MM.1S (cell line): ENCODE results near the gene MYO16.

Experiments used
- DNase-seq: peaks from one replicate; pipeline ENCODE4 v3.0.0-alpha.2; 2015
- H2AFZ ChIP-seq: fragments of 300-600 bp; sonication (generic); 2 replicates; pipeline ENCODE4 v1.6.0; 2016; ENCODE audit warnings: antibody characterized with exemption, low read length
- H3F3A ChIP-seq: fragments of 300-600 bp; sonication (generic); 2 replicates; pipeline ENCODE4 v1.6.1; 2016; ENCODE audit warnings: mild to moderate bottlenecking, antibody characterized with exemption, low read length, moderate library complexity, mixed read lengths; ENCODE audit not compliant: insufficient read depth
- H3K27ac ChIP-seq: fragments of 300-600 bp; sonication (generic); 2 replicates; pipeline ENCODE4 v1.5.1; 2016; ENCODE audit warnings: mild to moderate bottlenecking, low read length
- H3K27me3 ChIP-seq: fragments of 300-600 bp; sonication (generic); replicated peaks from 2 replicates; pipeline ENCODE4 v1.6.0; 2016; ENCODE audit warnings: low read length; ENCODE audit not compliant: insufficient read depth
- H3K36me3 ChIP-seq: fragments of 300-600 bp; sonication (generic); replicated peaks from 2 replicates; pipeline ENCODE4 v1.6.1; 2016; ENCODE audit warnings: mild to moderate bottlenecking, low read length, mixed read lengths; ENCODE audit not compliant: insufficient read depth
- H3K4me1 ChIP-seq: fragments of 300-600 bp; sonication (generic); 2 replicates; pipeline ENCODE4 v1.6.1; 2016; ENCODE audit warnings: low read length, mixed read lengths
- H3K4me2 ChIP-seq: fragments of 300-600 bp; sonication (generic); 2 replicates; pipeline ENCODE4 v1.6.0; 2016; ENCODE audit warnings: low read depth, low read length
- H3K4me3 ChIP-seq: fragments of 300-600 bp; sonication (generic); 2 replicates; pipeline ENCODE4 v1.5.1; 2016; ENCODE audit warnings: low read length, mixed read lengths
- H3K79me2 ChIP-seq: fragments of 300-600 bp; sonication (generic); 2 replicates; pipeline ENCODE4 v1.6.1; 2016; ENCODE audit warnings: mixed run types, low read length, mixed read lengths
- H3K9ac ChIP-seq: fragments of 300-600 bp; sonication (generic); 2 replicates; pipeline ENCODE4 v1.6.1; 2016; ENCODE audit warnings: low read length, mixed read lengths
- H3K9me2 ChIP-seq: fragments of 300-600 bp; sonication (generic); replicated peaks from 2 replicates; pipeline ENCODE4 v1.6.1; 2016; ENCODE audit warnings: mild to moderate bottlenecking, low read length, mixed read lengths; ENCODE audit not compliant: insufficient read depth
- H3K9me3 ChIP-seq: fragments of 300-600 bp; sonication (generic); replicated peaks from 2 replicates; pipeline ENCODE4 v1.6.1; 2016; ENCODE audit warnings: mild to moderate bottlenecking, low read length, mixed read lengths; ENCODE audit not compliant: insufficient read depth
- H4K20me1 ChIP-seq: fragments of 300-600 bp; sonication (generic); 2 replicates; pipeline ENCODE4 v1.6.1; 2016; ENCODE audit warnings: mild to moderate bottlenecking, low read length, moderate library complexity, mixed read lengths; ENCODE audit not compliant: insufficient read depth
- EZH2 ChIP-seq: fragments of 300-600 bp; sonication (generic); optimal IDR thresholded peaks from 2 replicates; pipeline ENCODE3; 2017; ENCODE audit warnings: low read depth, mild to moderate bottlenecking, antibody characterized with exemption, low read length, mixed read lengths
- EZH2phosphoT487 ChIP-seq: fragments of 300-600 bp; sonication (generic); IDR thresholded peaks from 2 replicates; pipeline ENCODE4 v1.6.1; 2018; ENCODE audit warnings: antibody characterized with exemption, low read length
- TF ChIP-seq, protein P1 (sequence below): fragments of 300-600 bp; sonication (generic); IDR thresholded peaks from 2 replicates; pipeline ENCODE4 v1.5.1; 2016; ENCODE audit warnings: antibody characterized with exemption, low read length, mixed read lengths

The MYO16 gene

DNA sequence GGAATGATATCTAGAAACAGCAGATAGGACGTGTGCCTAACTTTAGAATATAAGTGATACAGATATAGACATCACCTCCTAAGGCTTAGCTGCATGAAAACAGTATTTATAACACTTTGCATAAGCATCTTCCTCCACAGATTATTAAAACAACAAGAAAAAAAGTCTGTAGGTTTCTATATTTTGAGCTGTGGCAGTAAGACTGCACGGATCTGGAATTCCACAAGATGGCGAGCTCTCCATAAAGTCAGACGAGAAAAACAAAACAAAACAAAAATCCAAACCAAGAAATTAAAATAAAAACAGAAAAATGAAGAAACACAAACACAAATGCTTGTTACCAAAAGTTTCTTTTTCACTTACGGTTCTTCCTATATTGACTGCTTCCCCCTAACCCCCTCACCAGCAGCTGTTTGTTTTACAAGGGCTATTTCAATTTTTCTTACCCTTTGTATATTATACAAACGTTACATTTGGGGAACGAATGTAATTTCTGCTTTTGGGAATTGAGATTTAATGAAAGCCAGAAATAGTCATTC is 285.8 kb downstream of the MYO16 start:
- H3K4me1 ChIP-seq = peaks cover 9% of the 10 kb centered on the region
- no peaks in the 10 kb centered on the region for H3K9me2 ChIP-seq
- H3K9me3 ChIP-seq = no peaks in the 10 kb centered on the region
- peak overlapping the region; percentile 81 for H3K27ac ChIP-seq
- peak overlapping the region; percentile 34 for H3K4me3 ChIP-seq
- no peaks in the 10 kb centered on the region for H3K79me2 ChIP-seq
- no peaks in the 10 kb centered on the region for H4K20me1 ChIP-seq
- no peaks in the 10 kb centered on the region for H3K36me3 ChIP-seq
- TF ChIP-seq, protein P1, sequence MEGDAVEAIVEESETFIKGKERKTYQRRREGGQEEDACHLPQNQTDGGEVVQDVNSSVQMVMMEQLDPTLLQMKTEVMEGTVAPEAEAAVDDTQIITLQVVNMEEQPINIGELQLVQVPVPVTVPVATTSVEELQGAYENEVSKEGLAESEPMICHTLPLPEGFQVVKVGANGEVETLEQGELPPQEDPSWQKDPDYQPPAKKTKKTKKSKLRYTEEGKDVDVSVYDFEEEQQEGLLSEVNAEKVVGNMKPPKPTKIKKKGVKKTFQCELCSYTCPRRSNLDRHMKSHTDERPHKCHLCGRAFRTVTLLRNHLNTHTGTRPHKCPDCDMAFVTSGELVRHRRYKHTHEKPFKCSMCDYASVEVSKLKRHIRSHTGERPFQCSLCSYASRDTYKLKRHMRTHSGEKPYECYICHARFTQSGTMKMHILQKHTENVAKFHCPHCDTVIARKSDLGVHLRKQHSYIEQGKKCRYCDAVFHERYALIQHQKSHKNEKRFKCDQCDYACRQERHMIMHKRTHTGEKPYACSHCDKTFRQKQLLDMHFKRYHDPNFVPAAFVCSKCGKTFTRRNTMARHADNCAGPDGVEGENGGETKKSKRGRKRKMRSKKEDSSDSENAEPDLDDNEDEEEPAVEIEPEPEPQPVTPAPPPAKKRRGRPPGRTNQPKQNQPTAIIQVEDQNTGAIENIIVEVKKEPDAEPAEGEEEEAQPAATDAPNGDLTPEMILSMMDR = peak; percentile 70
- TF ChIP-seq EZH2 (no peak), EZH2phosphoT487 (no peak)
- H3K4me2 ChIP-seq = peak overlapping the region; percentile 82
- H3F3A ChIP-seq = peaks cover 5% of the 10 kb centered on the region; the same call in 1 of the 2 replicates
- H3K27me3 ChIP-seq = no peaks in the 10 kb centered on the region
- H2AFZ ChIP-seq = peak overlapping the region; percentile 69
- DNase-seq = peak; percentile 59
- peak overlapping the region; percentile 57 for H3K9ac ChIP-seq

DNA sequence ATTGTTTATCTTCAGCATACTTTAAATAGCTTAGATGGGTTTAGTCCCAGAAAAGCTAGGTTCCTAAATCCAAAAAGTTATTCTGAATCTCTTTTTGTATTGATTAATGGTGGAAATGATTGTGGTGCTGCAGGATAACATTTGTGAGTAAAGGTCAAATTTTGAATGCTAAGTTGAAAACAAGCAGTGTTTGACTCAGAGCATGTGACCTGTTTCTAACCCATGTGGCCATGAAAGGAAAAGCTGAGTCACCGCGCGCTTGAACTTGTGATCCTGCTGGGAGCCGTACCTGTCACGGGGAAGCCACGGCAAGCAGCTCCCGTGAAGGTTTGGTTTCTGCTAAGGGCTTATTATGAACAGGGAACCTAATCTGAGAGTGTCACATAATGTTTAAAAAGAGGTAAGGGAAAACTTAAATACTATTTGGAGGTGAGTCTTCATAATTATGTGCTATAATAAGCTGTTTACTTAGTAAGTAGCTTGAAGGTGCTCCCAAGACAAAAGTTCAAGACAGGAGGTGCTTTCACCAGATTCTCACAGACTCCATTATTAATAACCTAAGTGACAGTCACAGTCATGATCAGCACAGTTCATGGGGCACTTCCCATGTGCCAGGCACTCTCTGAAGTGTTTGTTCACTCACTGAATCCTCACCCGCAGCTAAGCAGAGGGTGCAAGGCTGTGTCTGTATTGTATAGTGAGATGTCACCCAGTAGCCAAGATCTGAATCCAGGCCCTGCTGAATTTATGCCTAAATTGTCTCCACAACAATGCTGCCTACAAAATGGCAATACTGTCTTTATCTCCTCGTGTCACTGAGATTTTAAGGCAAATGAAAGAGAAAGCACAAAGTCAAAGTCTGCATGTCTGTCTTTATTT is 286.5 kb downstream of the MYO16 start:
- peak overlapping the region; percentile 69 for H2AFZ ChIP-seq
- peak overlapping the region; percentile 81 for H3K27ac ChIP-seq
- H3K4me2 ChIP-seq = peak overlapping the region; percentile 82

DNA sequence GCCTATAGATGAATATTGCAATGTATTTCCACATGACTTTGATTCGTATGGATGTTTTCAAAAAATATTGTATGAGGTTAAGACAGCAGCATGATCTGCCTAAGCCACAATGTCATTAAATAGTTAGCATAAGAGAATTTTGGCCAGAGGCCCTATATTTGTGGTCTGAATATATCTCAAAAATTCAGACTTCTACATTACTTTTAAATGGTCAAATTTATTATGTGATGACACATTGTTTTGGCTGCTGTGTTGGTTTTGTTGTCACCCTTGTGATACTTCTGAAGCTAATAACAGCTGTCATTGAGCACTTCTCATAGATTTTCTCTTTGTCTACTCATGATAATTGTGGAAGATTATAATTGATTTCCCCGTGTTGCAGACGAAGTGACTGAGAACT is 288.2 kb downstream of the MYO16 start:
- peaks cover 9% of the 10 kb centered on the region for H3K4me1 ChIP-seq
- H3K27ac ChIP-seq = no peak overlapping the region
- no peak for DNase-seq
- no peak overlapping the region for H3K9ac ChIP-seq
- H3K9me2 ChIP-seq = no peaks in the 10 kb centered on the region
- no peak overlapping the region for H2AFZ ChIP-seq
- H3K27me3 ChIP-seq = no peaks in the 10 kb centered on the region
- no peak overlapping the region for H3K4me3 ChIP-seq
- TF ChIP-seq, protein P1 = no peak
- TF ChIP-seq EZH2phosphoT487 (no peak), EZH2 (no peak)
- H3K36me3 ChIP-seq = no peaks in the 10 kb centered on the region
- no peaks in the 10 kb centered on the region for H4K20me1 ChIP-seq
- no peaks in the 10 kb centered on the region for H3K9me3 ChIP-seq
- no peak overlapping the region for H3K4me2 ChIP-seq
- H3K79me2 ChIP-seq = no peaks in the 10 kb centered on the region
- peaks cover 5% of the 10 kb centered on the region; the same call in 1 of the 2 replicates for H3F3A ChIP-seq

More for the DNA sequence above, 286.5 kb downstream of the MYO16 start:
- Histone ChIP-seq H4K20me1 (no peaks in the 10 kb centered on the region), H3K9me2 (no peaks in the 10 kb centered on the region), H3F3A (peaks cover 5% of the 10 kb centered on the region; the same call in 1 of the 2 replicates), H3K79me2 (no peaks in the 10 kb centered on the region), H3K36me3 (no peaks in the 10 kb centered on the region), H3K9me3 (no peaks in the 10 kb centered on the region), H3K4me3 (peak overlapping the region; percentile 34), H3K4me1 (peaks cover 9% of the 10 kb centered on the region), H3K9ac (peak overlapping the region; percentile 57), H3K27me3 (no peaks in the 10 kb centered on the region)
- TF ChIP-seq, protein P1 = no peak
- TF ChIP-seq EZH2phosphoT487 (no peak), EZH2 (no peak)
- DNase-seq = peak; percentile 92
